Neural progenitor cell (in vitro differentiated cells): ENCODE measurements around the gene MAD1L1.

ENCODE experiments used
- CTCF ChIP-seq: fragments of 200-600 bp; sonication (generic); IDR thresholded peaks from 2 replicates; pipeline ENCODE4 v1.5.1; 2017; ENCODE audit warnings: antibody characterized with exemption, mild to moderate bottlenecking
- EZH2 ChIP-seq: fragments of 200-600 bp; sonication (generic); IDR thresholded peaks from 2 replicates; pipeline ENCODE4 v1.6.1; 2017; ENCODE audit warnings: antibody characterized with exemption, mild to moderate bottlenecking, moderate library complexity

- no peak for TF ChIP-seq CTCF
- TF ChIP-seq EZH2, result no peak
Observed at GRCh38 chr7:2029936-2030335, 202.8 kb downstream of the MAD1L1 start.
